ENCODE results near the gene MCUB.
"Not testable (repeated sequence)": the region's sequence is repeated elsewhere in the genome, so short reads cannot be mapped to it uniquely, and the experiment has no call there.

The MCUB gene

GRCh38 chr4:109588176-109588575 is 28.1 kb downstream of the MCUB start:
- no peak for DNase-seq

GRCh38 chr4:109589119-109589518 is 29.1 kb downstream of the MCUB start:
- DNase-seq: no peak

- DNase-seq: no peak
These were observed 29.6 kb downstream of the MCUB start for GRCh38 chr4:109589605-109590004.

- DNase-seq: no peak
These were observed 30.9 kb downstream of the MCUB start for GRCh38 chr4:109590905-109591304.

- no peak for DNase-seq
These were observed 32.3 kb downstream of the MCUB start for GRCh38 chr4:109592367-109592766.

- not testable (repeated sequence) for DNase-seq
These were observed 35.1 kb downstream of the MCUB start for GRCh38 chr4:109595123-109595522.

GRCh38 chr4:109596420-109597085 is 36.5 kb downstream of the MCUB start:
- DNase-seq: not testable (repeated sequence)

GRCh38 chr4:109599046-109599652 is 39.1 kb downstream of the MCUB start:
- DNase-seq: no peak

- no peak for DNase-seq
These were observed 40.4 kb downstream of the MCUB start for GRCh38 chr4:109600431-109600830.

GRCh38 chr4:109601336-109601735 is 41.3 kb downstream of the MCUB start:
- DNase-seq: no peak

- DNase-seq: no peak
These were observed 47.9 kb downstream of the MCUB start for GRCh38 chr4:109607976-109608375.

GRCh38 chr4:109608879-109609278 is 48.8 kb downstream of the MCUB start:
- DNase-seq: no peak

GRCh38 chr4:109609431-109609830 is 49.4 kb downstream of the MCUB start:
- DNase-seq: no peak

GRCh38 chr4:109610489-109610888 is 50.4 kb downstream of the MCUB start:
- no peak for DNase-seq

- DNase-seq: no peak
These were observed 51.1 kb downstream of the MCUB start for GRCh38 chr4:109611045-109611646.

- no peak for DNase-seq
These were observed 54.0 kb downstream of the MCUB start for GRCh38 chr4:109614015-109614414.

GRCh38 chr4:109614466-109614865 is 54.4 kb downstream of the MCUB start:
- no peak for DNase-seq

GRCh38 chr4:109615742-109616141 is 55.7 kb downstream of the MCUB start:
- DNase-seq: no peak

- no peak for DNase-seq
These were observed 56.2 kb downstream of the MCUB start for GRCh38 chr4:109616243-109616642.

GRCh38 chr4:109622626-109623025 is 62.6 kb downstream of the MCUB start:
- DNase-seq: no peak

GRCh38 chr4:109624536-109624935 is 64.5 kb downstream of the MCUB start:
- DNase-seq: no peak

- no peak for DNase-seq
These were observed 67.3 kb downstream of the MCUB start for GRCh38 chr4:109627361-109627760.

GRCh38 chr4:109629775-109630174 is 69.7 kb downstream of the MCUB start:
- DNase-seq: no peak

GRCh38 chr4:109631532-109632108 is 71.6 kb downstream of the MCUB start:
- DNase-seq: no peak

All from DMS79 treated with DMSO at 0.1 percent for 48 hours (cell line).